HG02759 (cell line): Measurements from ENCODE around the gene CARNS1.
"Not testable (repeated sequence)": the region's sequence is repeated elsewhere in the genome, so short reads cannot be mapped to it uniquely, and the experiment has no call there.

Experiments used
- ATAC-seq: cut with Tn5 transposase; IDR thresholded peaks from one replicate; pipeline ENCODE4 v1.9.1; 2021; ENCODE audit warnings: mild to moderate bottlenecking, moderate library complexity; ENCODE audit not compliant: unreplicated experiment

The CARNS1 gene

GRCh38 chr11:67463186-67463585 lies 47.7 kb downstream of the CARNS1 start:
- ATAC-seq = no peak

- no peak for ATAC-seq
Measured at GRCh38 chr11:67463680-67464410, 48.4 kb downstream of the CARNS1 start.

GRCh38 chr11:67464411-67465188 lies 49.1 kb downstream of the CARNS1 start:
- peak; percentile 52 for ATAC-seq

GRCh38 chr11:67465189-67465510 lies 49.7 kb downstream of the CARNS1 start:
- ATAC-seq = no peak

GRCh38 chr11:67465530-67465929 lies 50.1 kb downstream of the CARNS1 start:
- ATAC-seq = not testable (repeated sequence)

- ATAC-seq = no peak
Measured at GRCh38 chr11:67466367-67466766, 50.9 kb downstream of the CARNS1 start.

- ATAC-seq = no peak
Measured at GRCh38 chr11:67466962-67467771, 51.7 kb downstream of the CARNS1 start.

- ATAC-seq = no peak
Measured at GRCh38 chr11:67468056-67468455, 52.6 kb downstream of the CARNS1 start.

- no peak for ATAC-seq
Measured at GRCh38 chr11:67468456-67468758, 52.9 kb downstream of the CARNS1 start.

- ATAC-seq = peak; percentile 75
Measured at GRCh38 chr11:67468759-67469507, 53.5 kb downstream of the CARNS1 start, which contains the start of gene TMEM134. TMEM134 (minus strand) TSS chr11:67469251; CDS start chr11:67469192, 59 bp downstream.

- no peak for ATAC-seq
Measured at GRCh38 chr11:67469508-67469811, 54.0 kb downstream of the CARNS1 start.

- no peak for ATAC-seq
Measured at GRCh38 chr11:67470337-67471002, 55.0 kb downstream of the CARNS1 start.

- no peak for ATAC-seq
Measured at GRCh38 chr11:67472882-67473281, 57.4 kb downstream of the CARNS1 start.
